NOMO-1 treated with dmso at 0.1 percent for 144 hours (cell line): ENCODE data around the gene HORMAD2.
A peak's percentile ranks its signal among the peaks of the same experiment; 100 is the strongest.

Experiments used
- DNase-seq: peaks from one replicate; lab custom pipeline; 2025; ENCODE audit not compliant: unreplicated experiment; lab: John Stamatoyannopoulos, UW

HORMAD2 gene

GRCh38 chr22:30161051-30161469, 80.8 kb downstream of the HORMAD2 start:
- DNase-seq: no peak

DNA sequence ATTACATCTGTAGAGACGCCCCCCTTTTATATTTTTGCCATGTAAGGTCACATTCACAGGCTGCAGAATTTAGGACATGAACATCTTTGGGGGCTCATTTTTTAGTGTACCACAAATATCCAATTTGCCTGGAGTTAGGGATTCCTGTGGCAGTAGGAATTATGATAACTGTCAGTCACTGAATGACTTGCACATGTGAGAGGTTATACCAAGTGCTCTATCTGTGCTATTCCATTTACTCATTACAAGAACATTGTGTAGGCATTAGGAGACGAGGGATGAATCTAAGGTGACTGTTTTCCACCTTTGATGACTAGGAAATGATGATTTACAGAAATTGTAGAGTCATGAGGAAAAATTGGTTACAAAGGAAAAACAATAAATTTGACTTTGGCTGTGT, 87.0 kb downstream of the HORMAD2 start:
- no peak for DNase-seq

DNA sequence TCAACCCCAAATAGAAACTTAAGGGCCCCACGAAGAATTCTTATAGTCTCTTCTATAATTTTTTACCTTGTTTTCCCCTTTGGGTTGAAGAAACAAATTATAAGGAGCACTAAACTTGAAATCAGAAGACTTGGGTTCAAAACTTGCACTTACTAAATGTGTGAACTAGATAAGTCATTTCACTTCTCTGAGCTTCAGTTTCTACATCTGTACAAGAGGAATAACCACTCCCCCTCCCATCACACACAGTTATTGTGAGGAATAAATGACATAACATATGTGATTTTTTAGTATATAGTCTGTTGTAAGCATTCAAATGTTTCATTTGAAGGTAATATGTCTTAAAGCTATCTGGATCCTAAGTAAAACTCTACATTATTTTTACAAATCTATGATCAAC, 87.5 kb downstream of the HORMAD2 start:
- no peak for DNase-seq

DNA sequence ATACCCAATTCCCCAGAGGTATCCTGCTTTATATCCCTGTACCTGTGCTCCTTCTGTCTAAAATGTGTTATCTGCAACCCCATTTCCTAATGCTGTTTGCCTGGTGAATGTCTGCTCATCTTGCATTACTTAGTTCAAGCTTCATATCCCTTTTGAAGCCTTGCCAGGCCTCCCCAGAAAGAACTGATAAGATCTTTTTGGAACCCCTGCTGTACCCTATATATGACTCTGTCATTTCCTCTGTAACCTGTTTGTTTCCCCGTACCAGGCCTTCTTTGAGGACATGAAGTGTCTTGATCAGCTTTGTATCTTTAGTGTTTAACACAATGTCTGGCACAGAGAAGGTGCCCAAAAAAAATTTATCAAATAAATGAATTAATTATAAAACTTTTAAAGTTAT, 88.7 kb downstream of the HORMAD2 start:
- no peak for DNase-seq

- no peak for DNase-seq
Measured at GRCh38 chr22:30170129-30170528, 89.9 kb downstream of the HORMAD2 start.

- DNase-seq: no peak
Measured at GRCh38 chr22:30171008-30171407, 90.7 kb downstream of the HORMAD2 start.

DNA sequence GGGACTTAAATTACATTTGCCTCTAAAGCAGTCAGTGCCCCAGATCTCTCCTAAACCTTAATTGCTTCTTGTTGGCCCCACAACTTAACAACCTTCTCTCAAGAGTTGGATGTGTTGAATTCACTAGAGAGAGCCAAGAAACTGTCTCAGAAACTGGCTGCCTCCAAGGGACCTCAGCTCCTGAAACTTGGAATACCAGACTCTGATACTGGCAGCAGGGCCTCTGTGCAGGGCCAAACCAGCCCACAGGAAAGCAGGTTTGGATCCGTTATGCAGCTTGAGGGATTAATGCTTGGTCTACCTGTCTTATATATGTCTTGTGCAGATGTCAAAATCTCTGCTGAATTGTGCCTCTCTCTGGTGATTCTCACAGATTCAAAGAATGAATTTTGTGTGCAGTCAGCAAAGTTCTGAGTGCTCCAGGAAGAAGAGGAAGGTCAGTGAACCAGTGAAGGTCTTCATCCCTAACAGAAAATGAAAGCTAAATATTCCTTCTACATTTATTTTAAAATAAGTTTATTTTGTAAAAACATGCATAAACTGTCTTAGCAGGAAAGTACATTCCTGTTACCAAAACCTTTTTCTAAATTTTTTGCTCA, 95.5 kb downstream of the HORMAD2 start:
- no peak for DNase-seq

DNA sequence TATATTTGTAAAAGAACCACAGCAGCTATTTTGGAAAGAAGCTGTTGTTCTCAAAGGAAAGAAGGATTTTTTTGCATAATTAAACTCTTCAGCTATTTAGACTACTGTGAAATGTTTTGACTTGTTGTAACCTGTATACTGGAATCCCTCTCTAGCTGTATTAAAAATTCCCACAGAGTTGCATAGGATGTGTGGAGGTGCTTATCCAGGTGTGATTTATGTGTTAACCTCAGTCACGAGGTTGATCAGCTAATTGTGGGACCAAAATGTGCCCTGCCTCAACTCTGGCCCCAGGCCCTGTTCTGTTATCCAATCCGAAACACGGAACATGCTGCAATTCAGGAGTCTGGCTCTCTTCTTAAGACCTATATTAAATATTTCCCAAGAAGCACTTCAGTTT, 96.2 kb downstream of the HORMAD2 start:
- DNase-seq: no peak

DNA sequence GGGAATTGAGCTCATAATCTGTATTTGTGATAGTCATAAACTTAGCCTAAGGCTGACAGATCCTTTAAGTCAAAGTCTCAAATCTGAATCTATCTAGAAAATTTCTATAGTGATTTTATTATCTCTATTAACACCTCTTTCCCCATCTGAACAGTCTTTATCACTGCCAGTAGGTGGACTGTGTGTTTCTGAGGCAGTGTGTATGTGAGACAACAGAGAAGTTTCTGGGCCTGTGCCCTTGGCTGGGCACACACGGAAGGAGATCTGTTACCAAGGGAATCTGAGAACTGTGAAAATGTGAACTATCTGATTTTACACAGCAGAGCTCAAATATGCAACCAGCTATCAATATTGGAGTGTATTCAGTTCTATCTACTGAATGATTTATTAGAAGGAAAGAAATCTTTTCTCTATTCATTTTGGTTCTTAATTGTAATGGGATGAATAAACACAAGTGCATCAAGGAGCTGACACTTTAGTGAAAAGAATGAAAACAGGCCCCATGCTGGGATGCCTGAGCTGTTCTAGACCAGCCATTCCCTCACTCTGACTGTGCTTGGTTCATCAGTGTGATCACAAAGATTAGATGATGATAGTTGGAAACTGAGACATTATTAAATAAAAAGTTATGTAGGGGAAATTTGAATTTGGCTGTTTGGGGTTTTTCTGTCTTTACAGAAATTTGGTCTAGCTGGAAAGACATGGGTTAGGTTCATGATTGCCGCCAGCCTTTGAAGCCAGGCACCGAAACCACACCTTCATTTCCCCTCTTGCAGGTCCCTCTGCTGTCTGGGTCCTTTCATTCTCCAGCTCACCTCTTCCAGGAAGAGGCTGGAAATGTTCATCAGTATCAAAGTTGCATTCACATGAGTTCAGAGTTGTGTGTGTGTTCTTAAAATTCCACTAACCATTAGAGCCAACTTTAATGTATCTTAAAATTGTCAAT, 98.2 kb downstream of the HORMAD2 start:
- DNase-seq: no peak

GRCh38 chr22:30180616-30181015, 100.4 kb downstream of the HORMAD2 start:
- no peak for DNase-seq

DNA sequence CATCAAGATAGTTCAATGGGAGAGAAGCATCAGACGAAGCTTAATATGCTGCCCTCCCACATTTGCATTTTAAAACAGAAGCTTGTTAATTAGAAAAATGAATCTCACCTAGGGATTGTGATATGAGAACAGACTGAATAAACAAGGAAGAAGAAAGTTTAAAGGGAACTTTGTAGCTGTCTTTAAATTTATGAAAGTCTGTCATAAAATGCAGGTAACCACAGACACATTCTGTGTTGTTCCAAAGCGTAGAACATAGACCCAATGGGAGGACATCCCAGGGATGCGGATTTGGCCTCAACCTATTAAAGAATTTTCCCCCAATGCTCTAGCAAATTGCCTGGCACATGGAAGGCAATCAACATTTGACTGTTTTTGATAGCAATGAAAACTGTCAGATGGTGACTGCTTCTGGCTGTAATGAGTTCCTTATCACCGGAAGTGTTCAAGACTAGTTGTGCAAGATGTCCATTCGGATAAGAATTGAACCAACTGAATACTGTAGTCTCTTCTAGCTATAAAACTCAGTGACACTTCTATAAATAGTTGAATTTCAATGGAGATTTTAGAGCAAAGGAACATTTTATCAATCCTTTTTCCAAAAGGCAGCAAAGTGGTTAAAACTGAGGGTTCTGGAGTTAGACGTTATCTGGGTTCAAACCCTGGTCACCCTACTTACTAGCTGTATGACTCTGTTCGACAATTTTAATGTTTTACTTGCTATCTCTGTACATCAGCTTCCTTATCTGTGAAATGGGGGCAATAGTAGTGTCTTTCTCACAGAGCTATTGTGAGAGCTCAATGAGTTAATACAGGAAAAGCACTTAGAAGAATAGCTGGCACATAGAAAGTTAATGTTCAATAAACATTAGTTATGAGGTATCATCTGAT, 101.4 kb downstream of the HORMAD2 start:
- peak; percentile 16 for DNase-seq

GRCh38 chr22:30182350-30182745, 102.1 kb downstream of the HORMAD2 start:
- no peak for DNase-seq

DNA sequence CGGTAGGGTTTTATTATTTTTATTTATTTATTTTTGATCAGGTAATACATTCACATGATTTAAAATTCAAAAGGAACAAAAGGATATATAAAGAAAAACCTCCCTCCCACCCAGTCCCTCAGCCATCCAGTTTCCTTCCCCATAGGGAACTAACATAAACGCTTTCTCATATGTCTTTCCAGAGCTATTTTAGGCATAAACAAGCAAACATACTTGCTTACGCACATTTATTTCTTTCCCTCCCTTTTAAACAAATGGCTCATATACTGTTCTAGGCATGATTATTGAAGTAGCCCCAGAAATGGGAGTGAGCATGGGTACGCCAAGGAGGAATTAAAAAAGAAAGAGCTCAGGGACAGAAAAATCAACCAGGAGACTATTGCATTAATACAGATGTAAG, 102.6 kb downstream of the HORMAD2 start:
- no peak for DNase-seq

DNA sequence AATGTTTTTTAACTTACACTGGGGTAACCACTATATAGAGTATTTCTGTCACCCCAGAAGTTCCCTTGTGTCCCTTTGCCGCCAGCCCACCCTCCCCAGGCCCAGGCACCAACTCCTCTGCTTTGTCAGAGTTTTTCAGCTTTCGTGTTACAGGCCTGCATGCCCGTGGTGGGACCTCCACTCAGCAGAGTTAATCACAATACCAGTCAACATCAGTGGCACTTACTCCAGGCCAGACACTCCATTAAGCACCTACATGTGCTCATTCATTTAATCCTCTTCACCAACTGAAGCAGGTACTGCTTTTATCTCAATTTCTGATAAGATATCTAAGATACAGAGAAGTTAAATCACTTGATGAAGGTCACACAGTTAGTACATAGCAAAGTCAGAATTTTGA, 103.0 kb downstream of the HORMAD2 start:
- DNase-seq: no peak

GRCh38 chr22:30183861-30184278, 103.6 kb downstream of the HORMAD2 start:
- DNase-seq: no peak

- DNase-seq: no peak
Measured at GRCh38 chr22:30185129-30185528, 104.9 kb downstream of the HORMAD2 start.

GRCh38 chr22:30185549-30185948, 105.3 kb downstream of the HORMAD2 start:
- DNase-seq: no peak

- DNase-seq: no peak
Measured at GRCh38 chr22:30186041-30186440, 105.8 kb downstream of the HORMAD2 start.

DNA sequence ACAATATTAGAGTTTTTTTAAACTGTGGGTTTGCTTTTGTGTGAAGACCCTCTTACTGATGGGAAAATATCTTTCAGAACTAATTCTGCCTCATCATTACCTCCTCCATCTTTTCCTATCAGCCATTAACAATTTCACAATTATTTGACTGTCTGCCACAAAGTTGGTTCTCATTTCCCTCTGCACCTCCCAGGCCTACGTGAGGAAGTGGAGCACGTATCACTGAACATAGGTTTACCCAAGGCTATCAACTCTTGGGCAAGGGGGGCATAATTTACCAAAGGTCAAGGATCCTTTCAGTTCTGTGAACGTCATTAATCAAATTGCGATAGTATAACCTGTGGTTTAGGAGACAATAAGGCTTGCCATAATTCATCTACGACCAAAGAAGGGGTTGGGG, 106.2 kb downstream of the HORMAD2 start:
- peak; percentile 85 for DNase-seq

DNA sequence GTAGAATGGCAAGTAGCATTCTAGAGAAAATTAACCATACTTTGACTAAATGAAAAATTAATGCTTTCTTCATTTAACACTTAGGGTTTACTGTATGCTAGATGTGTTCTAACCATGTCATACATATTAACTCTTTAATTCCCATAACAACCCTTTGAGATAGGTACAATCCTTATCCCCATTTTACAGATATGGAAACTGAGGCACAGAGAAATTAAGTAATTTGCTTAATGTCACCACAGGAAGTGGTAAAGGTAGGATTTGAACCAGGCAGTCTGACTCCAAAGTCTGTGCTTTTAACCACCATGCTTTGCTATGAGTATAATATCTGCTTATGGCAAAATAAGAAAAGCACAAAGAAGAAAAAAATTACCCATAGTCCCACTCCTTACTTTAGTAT, 106.8 kb downstream of the HORMAD2 start:
- DNase-seq: no peak
